Right kidney (tissue), 1 donor: ENCODE measurements around the gene UNC5A.

Experiments
- DNase-seq: peaks from one replicate; pipeline ENCODE4 v3.0.0-alpha.2; 2016

The UNC5A gene

GRCh38 chr5:176880366-176881020 lies 70.1 kb downstream of the UNC5A start:
- no peak for DNase-seq

GRCh38 chr5:176881021-176881749 lies 70.8 kb downstream of the UNC5A start:
- no peak for DNase-seq

- DNase-seq, result no peak
Measured at GRCh38 chr5:176881816-176882566, 71.6 kb downstream of the UNC5A start.

- no peak for DNase-seq
Measured at GRCh38 chr5:176882567-176882903, 72.2 kb downstream of the UNC5A start.

- no peak for DNase-seq
Measured at GRCh38 chr5:176883700-176884570, 73.6 kb downstream of the UNC5A start.

GRCh38 chr5:176884571-176884890 lies 74.2 kb downstream of the UNC5A start:
- no peak for DNase-seq

- no peak for DNase-seq
Measured at GRCh38 chr5:176886336-176887251, 76.2 kb downstream of the UNC5A start.

- no peak for DNase-seq
Measured at GRCh38 chr5:176887252-176887849, 77.0 kb downstream of the UNC5A start.

GRCh38 chr5:176888016-176888864 lies 77.9 kb downstream of the UNC5A start:
- no peak for DNase-seq

GRCh38 chr5:176888865-176889165 lies 78.5 kb downstream of the UNC5A start:
- DNase-seq, result no peak

- DNase-seq, result no peak
Measured at GRCh38 chr5:176889321-176890280, 79.2 kb downstream of the UNC5A start.

GRCh38 chr5:176890455-176891330 lies 80.3 kb downstream of the UNC5A start:
- DNase-seq, result no peak

GRCh38 chr5:176891331-176891958 lies 81.1 kb downstream of the UNC5A start:
- DNase-seq, result no peak

GRCh38 chr5:176892663-176893062 lies 82.3 kb downstream of the UNC5A start:
- no peak for DNase-seq

GRCh38 chr5:176894298-176894697 lies 83.9 kb downstream of the UNC5A start:
- no peak for DNase-seq

- no peak for DNase-seq
Measured at GRCh38 chr5:176895831-176896230, 85.5 kb downstream of the UNC5A start.

GRCh38 chr5:176897263-176897662 lies 86.9 kb downstream of the UNC5A start:
- DNase-seq, result no peak
